ENCODE results near the gene SLC45A1. TPM values are rescaled to one million over a fixed set of nuclear protein-coding genes. Genes with fewer than 3 reads are reported as not detected.
A peak's percentile ranks its signal among the peaks of the same experiment; 100 is the strongest.

SLC45A1 gene
- total and polyA plus RNA-seq, 9 donors = 0.70 to 7.2 (median 4.5) TPM

- Histone ChIP-seq H3K4me1 (ENCODE audit: insufficient read depth) (no peaks in the 10 kb centered on the region), H3K27me3 (no peaks in the 10 kb centered on the region), H3K36me3 (no peaks in the 10 kb centered on the region), H3K27ac (no peak overlapping the region), H3K4me3 (no peak overlapping the region), H3K9me3 (no peaks in the 10 kb centered on the region)
- TF ChIP-seq POLR2A (IDR thresholded peaks at IDR 0.05) = no peak
- WGBS, 3 donors = 86 to 92% (median 89%) methylated on average over 32 of the region's 32 CpGs
- DNase-seq = no peak
- intact Hi-C loops (cut with DNase I) = no loop called here
Measured at GRCh38 chr1:8324176-8324810, 6.4 kb downstream of the SLC45A1 start.

GRCh38 chr1:8325771-8326170, 7.9 kb downstream of the SLC45A1 start:
- peak in 1 of 5 donors; percentile 23 for DNase-seq
- 93 to 96% (median 95%) methylated on average over 21 of the region's 21 CpGs for WGBS, 3 donors
- H3K4me1 ChIP-seq (ENCODE audit: insufficient read depth) = no peaks in the 10 kb centered on the region
- H3K4me3 ChIP-seq = no peak overlapping the region
- H3K9me3 ChIP-seq = no peaks in the 10 kb centered on the region
- no peaks in the 10 kb centered on the region for H3K36me3 ChIP-seq
- no peaks in the 10 kb centered on the region for H3K27me3 ChIP-seq
- no peak overlapping the region for H3K27ac ChIP-seq
- intact Hi-C loops (cut with DNase I) = no loop called here
- TF ChIP-seq EP300 (IDR thresholded peaks at IDR 0.05) (no peak), POLR2A (IDR thresholded peaks at IDR 0.05) (no peak), CTCF (IDR thresholded peaks at IDR 0.05) (no peak)

GRCh38 chr1:8326265-8326664, 8.4 kb downstream of the SLC45A1 start:
- TF ChIP-seq CTCF (IDR thresholded peaks at IDR 0.05) = no peak
- TF ChIP-seq POLR2A (IDR thresholded peaks at IDR 0.05) = no peak
- TF ChIP-seq EP300 (IDR thresholded peaks at IDR 0.05) = no peak
- H3K4me1 ChIP-seq (ENCODE audit: insufficient read depth) = no peaks in the 10 kb centered on the region
- no peak overlapping the region for H3K27ac ChIP-seq
- H3K4me3 ChIP-seq = no peak overlapping the region
- no peaks in the 10 kb centered on the region for H3K9me3 ChIP-seq
- WGBS, 3 donors = 94 to 95% (median 95%) methylated on average over 13 of the region's 13 CpGs
- intact Hi-C loops (cut with DNase I) = no loop called here
- no peaks in the 10 kb centered on the region for H3K27me3 ChIP-seq
- no peak for DNase-seq
- H3K36me3 ChIP-seq = no peaks in the 10 kb centered on the region

GRCh38 chr1:8328271-8328670, 10.4 kb downstream of the SLC45A1 start:
- intact Hi-C loops (cut with DNase I) = no loop called here
- H3K36me3 ChIP-seq = no peaks in the 10 kb centered on the region
- 88 to 97% (median 95%) methylated on average over 18 of the region's 18 CpGs for WGBS, 3 donors
- H3K4me1 ChIP-seq (ENCODE audit: insufficient read depth) = no peaks in the 10 kb centered on the region
- H3K9me3 ChIP-seq = no peaks in the 10 kb centered on the region
- no peak for DNase-seq
- no peak overlapping the region for H3K4me3 ChIP-seq
- no peak overlapping the region for H3K27ac ChIP-seq
- TF ChIP-seq EP300 (IDR thresholded peaks at IDR 0.05) (no peak), CTCF (IDR thresholded peaks at IDR 0.05) (no peak), POLR2A (IDR thresholded peaks at IDR 0.05) (no peak)
- no peaks in the 10 kb centered on the region for H3K27me3 ChIP-seq

- 83 to 89% (median 88%) methylated on average over 12 of the region's 12 CpGs for WGBS, 3 donors
- Histone ChIP-seq H3K27me3 (no peaks in the 10 kb centered on the region), H3K27ac (no peak overlapping the region), H3K4me3 (no peak overlapping the region), H3K9me3 (no peaks in the 10 kb centered on the region), H3K4me1 (ENCODE audit: insufficient read depth) (no peaks in the 10 kb centered on the region), H3K36me3 (no peaks in the 10 kb centered on the region)
- intact Hi-C loops (cut with DNase I) = no loop called here
- DNase-seq = no peak
- TF ChIP-seq CTCF (IDR thresholded peaks at IDR 0.05) (no peak), POLR2A (IDR thresholded peaks at IDR 0.05) (no peak), EP300 (IDR thresholded peaks at IDR 0.05) (no peak)
Measured at GRCh38 chr1:8329439-8329838, 11.5 kb downstream of the SLC45A1 start.
